HCT116 (cell line): ENCODE measurements around the gene SLC10A7. TPM values are rescaled to one million over a fixed set of nuclear protein-coding genes. Genes with fewer than 3 reads are reported as not detected.
A peak's percentile ranks its signal among the peaks of the same experiment; 100 is the strongest.

Experiments used
- ATAC-seq: fragments of 200-7000 bp; cut with Tn5 transposase; 2 replicates; pipeline ENCODE4 v1.9.1; 2020; ENCODE audit warnings: mild to moderate bottlenecking, moderate library complexity
- BruUV-seq: library from RNA; stranded (reverse); fragments of 400-500 nt; replicated peaks from 2 replicates; lab custom pipeline; 2021; lab: Mats Ljungman, UMichigan
- CTCF ChIA-PET: fragments of 300-600 bp; sonication (Branson Sonifier 250); formaldehyde crosslinking; loops from one replicate; lab custom pipeline; 2021; ENCODE audit warnings: antibody characterized with exemption; lab: Charles Lee
- POLR2A ChIA-PET: fragments of 300-600, 350-600 bp; sonication (Branson Sonifier 250); formaldehyde crosslinking; loops from one replicate; lab custom pipeline; 2021; ENCODE audit warnings: antibody characterized with exemption; lab: Charles Lee
- RAD21 ChIA-PET, 2 experiments: fragments of 300-600 bp; sonication (Branson Sonifier 250); formaldehyde crosslinking; loops; one replicate each; lab custom pipeline; 2023; ENCODE audit warnings: low total read pairs in 2 of 2; ENCODE audit not compliant: uncharacterized antibody in 2 of 2, unreplicated experiment in 2 of 2, low non-redundant PET in 1 of 2; lab: Charles Lee
- DNase-seq: peaks from one replicate; pipeline ENCODE4 v3.0.0-alpha.2; 2010; ENCODE audit warnings: low read depth, low spot score
- H2AFZ ChIP-seq: fragments of 200-600 bp; shearing (Covaris generic), sonication (generic); 2 replicates; pipeline ENCODE4 v1.6.1; 2017; ENCODE audit warnings: low read depth, mixed run types, mixed read lengths, antibody characterized with exemption, low read length; ENCODE audit not compliant: poor library complexity, severe bottlenecking
- H3K27ac ChIP-seq: 2 replicates; pipeline ENCODE4 v1.5.1; 2012; ENCODE audit warnings: low read depth, low read length
- H3K27me3 ChIP-seq: fragments of 200-600 bp; sonication (generic); 2 replicates; pipeline ENCODE4 v1.6.1; 2016; ENCODE audit warnings: mixed run types, low read length, mixed read lengths; ENCODE audit not compliant: insufficient read depth
- H3K36me3 ChIP-seq, 2 experiments: fragments of 200-500 bp in 1 of 2; fragments of 200-600 bp in 1 of 2; sonication (Bioruptor generic) in 1 of 2; sonication (generic) in 1 of 2; 2 replicates each; pipeline versions ENCODE4 v1.5.1 to v1.6.1; 2014 to 2016; ENCODE audit warnings: low read length in 2 of 2, inconsistent platforms in 1 of 2, mixed read lengths in 1 of 2, mixed run types in 1 of 2; ENCODE audit not compliant: insufficient read depth in 2 of 2, control insufficient read depth in 1 of 2
- H3K4me1 ChIP-seq, 2 experiments: fragments of 200-600 bp in 1 of 2; sonication (generic) in 1 of 2; 2 replicates each; pipeline versions ENCODE4 v1.5.1 to v1.6.1; 2012 to 2017; ENCODE audit warnings: low read length in 2 of 2, inconsistent platforms in 1 of 2, mild to moderate bottlenecking in 1 of 2, mixed read lengths in 1 of 2, mixed run types in 1 of 2, moderate library complexity in 1 of 2; ENCODE audit not compliant: insufficient read depth in 2 of 2, control insufficient read depth in 1 of 2
- H3K4me2 ChIP-seq: fragments of 200-600 bp; sonication (generic); 2 replicates; pipeline ENCODE4 v1.6.1; 2017; ENCODE audit warnings: mixed run types, low read length, mixed read lengths
- H3K4me3 ChIP-seq, 2 experiments: fragments of 200-600 bp in 1 of 2; sonication (generic) in 1 of 2; replicated peaks in 1 of 2; 2 replicates each; pipeline ENCODE4 v1.5.1; 2011 to 2016; ENCODE audit warnings: low read length in 2 of 2, control low read depth in 1 of 2, low read depth in 1 of 2, mild to moderate bottlenecking in 1 of 2, mixed read lengths in 1 of 2, mixed run types in 1 of 2
- H3K79me2 ChIP-seq: fragments of 200-600 bp; sonication (generic); 2 replicates; pipeline ENCODE4 v1.6.1; 2017; ENCODE audit warnings: mild to moderate bottlenecking, mixed run types, low read length, moderate library complexity, mixed read lengths; ENCODE audit not compliant: insufficient read depth
- H3K9ac ChIP-seq: fragments of 200-600 bp; sonication (generic); 2 replicates; pipeline ENCODE4 v1.6.1; 2016; ENCODE audit warnings: low read length, mixed read lengths
- H3K9me2 ChIP-seq: fragments of 200-600 bp; sonication (generic), shearing (Covaris generic); 2 replicates; pipeline ENCODE4 v1.6.1; 2017; ENCODE audit warnings: mixed run types, mild to moderate bottlenecking, moderate library complexity; ENCODE audit not compliant: insufficient read depth
- H3K9me3 ChIP-seq, 2 experiments: fragments of 200-500 bp in 1 of 2; fragments of 200-600 bp in 1 of 2; sonication (Bioruptor generic) in 1 of 2; sonication (generic) in 1 of 2; 2 replicates each; pipeline ENCODE4 v1.6.1; 2014 to 2017; ENCODE audit warnings: low read length in 2 of 2, mixed read lengths in 2 of 2, inconsistent platforms in 1 of 2, low read depth in 1 of 2, mild to moderate bottlenecking in 1 of 2, mixed run types in 1 of 2, moderate library complexity in 1 of 2; ENCODE audit not compliant: control insufficient read depth in 1 of 2, insufficient read depth in 1 of 2
- H4K20me1 ChIP-seq: fragments of 200-600 bp; sonication (generic), shearing (Covaris generic); 2 replicates; pipeline ENCODE4 v1.6.1; 2017; ENCODE audit warnings: mixed run types, mild to moderate bottlenecking, moderate library complexity; ENCODE audit not compliant: insufficient read depth
- CBX3 ChIP-seq: IDR thresholded peaks from 2 replicates; pipeline ENCODE4 v1.6.1; 2012; ENCODE audit warnings: low read depth
- EGR1 ChIP-seq: IDR thresholded peaks from 2 replicates; pipeline ENCODE4 v1.6.1; 2012; ENCODE audit warnings: low read depth
- ELF1 ChIP-seq: IDR thresholded peaks from 2 replicates; pipeline ENCODE4 v1.6.1; 2012; ENCODE audit warnings: low read depth, borderline replicate concordance
- JUND ChIP-seq: IDR thresholded peaks from 2 replicates; pipeline ENCODE4 v1.6.1; 2012
- SP1 ChIP-seq: IDR thresholded peaks from 2 replicates; pipeline ENCODE4 v1.6.1; 2012; ENCODE audit warnings: low read depth
- TCF7L2 ChIP-seq: IDR thresholded peaks from 2 replicates; pipeline ENCODE4 v1.7.0; 2011; ENCODE audit warnings: borderline replicate concordance, inconsistent platforms; ENCODE audit not compliant: insufficient read depth, insufficient read length; ENCODE audit errors: extremely low read depth
- YY1 ChIP-seq: IDR thresholded peaks from 2 replicates; pipeline ENCODE4 v1.6.1; 2011; ENCODE audit warnings: low read length, low read depth, moderate library complexity, mild to moderate bottlenecking; ENCODE audit not compliant: insufficient replicate concordance; ENCODE audit errors: extremely low read depth
- intact Hi-C: fragments of 100-400 bp; cut with micrococcal nuclease; formaldehyde crosslinking; loops from 2 replicates; pipeline ENCODE4 v1.10.0; 2022
- total RNA-seq: library from RNA; stranded (reverse); gene quantifications from one replicate; pipeline ENCODE4 v1.2.1, GENCODE V29; 2021; ENCODE audit not compliant: unreplicated experiment
- TF ChIP-seq, protein P1 (sequence below), 3 experiments: fragments of 200-600 bp in 1 of 3; sonication (generic) in 1 of 3; IDR thresholded peaks in 2 of 3; conservative IDR thresholded peaks in 1 of 3; 2 replicates each; pipeline ENCODE4 v1.5.1; 2012 to 2017; ENCODE audit warnings: low read depth in 2 of 3, low read length in 2 of 3, antibody characterized with exemption in 1 of 3, borderline replicate concordance in 1 of 3, control low read depth in 1 of 3, mild to moderate bottlenecking in 1 of 3, mixed read lengths in 1 of 3, mixed run types in 1 of 3, moderate library complexity in 1 of 3; ENCODE audit not compliant: insufficient read depth in 1 of 3

Gene SLC10A7
- total RNA-seq, 1 experiment from 2014 or later = 5.5 TPM

DNA sequence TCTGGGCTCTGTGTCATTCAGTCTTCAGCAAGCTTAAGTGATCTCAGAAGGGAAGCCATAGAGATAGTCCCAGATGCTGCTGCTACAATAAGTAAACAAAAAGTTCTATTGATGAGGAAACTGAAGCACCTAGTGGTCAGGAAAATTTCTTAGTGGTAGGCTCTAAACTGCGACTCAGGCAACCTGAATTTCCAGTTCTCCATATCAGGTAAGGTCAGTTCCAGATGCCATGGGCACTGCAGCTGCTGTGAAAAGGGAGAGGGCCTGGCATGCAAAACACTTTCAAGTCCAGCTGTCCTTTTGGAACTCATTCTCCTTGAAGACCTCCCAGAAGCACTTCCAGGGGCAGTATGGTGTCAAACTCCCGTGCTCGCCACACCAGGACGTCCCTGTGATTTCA is 261.2 kb downstream of the SLC10A7 start:
- H3K27ac ChIP-seq = no peak overlapping the region
- H3K9me3 ChIP-seq = no peaks in the 10 kb centered on the region
- peak overlapping the region; percentile 24; the same call in 1 of the 2 replicates for H3K4me2 ChIP-seq
- RAD21 ChIA-PET = no interaction called here
- TF ChIP-seq EGR1 = no peak
- TF ChIP-seq ELF1 = no peak
- 0 out of 2 replicates have a peak, but pooled peaks have one; percentile 19 for TF ChIP-seq SP1
- TF ChIP-seq, protein P1, sequence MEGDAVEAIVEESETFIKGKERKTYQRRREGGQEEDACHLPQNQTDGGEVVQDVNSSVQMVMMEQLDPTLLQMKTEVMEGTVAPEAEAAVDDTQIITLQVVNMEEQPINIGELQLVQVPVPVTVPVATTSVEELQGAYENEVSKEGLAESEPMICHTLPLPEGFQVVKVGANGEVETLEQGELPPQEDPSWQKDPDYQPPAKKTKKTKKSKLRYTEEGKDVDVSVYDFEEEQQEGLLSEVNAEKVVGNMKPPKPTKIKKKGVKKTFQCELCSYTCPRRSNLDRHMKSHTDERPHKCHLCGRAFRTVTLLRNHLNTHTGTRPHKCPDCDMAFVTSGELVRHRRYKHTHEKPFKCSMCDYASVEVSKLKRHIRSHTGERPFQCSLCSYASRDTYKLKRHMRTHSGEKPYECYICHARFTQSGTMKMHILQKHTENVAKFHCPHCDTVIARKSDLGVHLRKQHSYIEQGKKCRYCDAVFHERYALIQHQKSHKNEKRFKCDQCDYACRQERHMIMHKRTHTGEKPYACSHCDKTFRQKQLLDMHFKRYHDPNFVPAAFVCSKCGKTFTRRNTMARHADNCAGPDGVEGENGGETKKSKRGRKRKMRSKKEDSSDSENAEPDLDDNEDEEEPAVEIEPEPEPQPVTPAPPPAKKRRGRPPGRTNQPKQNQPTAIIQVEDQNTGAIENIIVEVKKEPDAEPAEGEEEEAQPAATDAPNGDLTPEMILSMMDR (IDR thresholded peaks at IDR 0.05 in 2 of 3, conservative IDR thresholded peaks at IDR 0.05 in 1 of 3; ENCODE audit: borderline replicate concordance in 1 of 3, insufficient read depth in 1 of 3, low read depth in 2 of 3, low read length in 2 of 3) = no peak
- no peak for TF ChIP-seq JUND
- TF ChIP-seq, all 23 proteins: peak for 1
- ChIA-PET CTCF (no interaction called here), POLR2A (no interaction called here)
- DNase-seq = no peak
- Histone ChIP-seq H3K36me3 (no peaks in the 10 kb centered on the region), H3K9ac (no peak overlapping the region), H4K20me1 (no peaks in the 10 kb centered on the region), H3K79me2 (no peaks in the 10 kb centered on the region), H3K4me1 (peaks cover 13 to 14% of the 10 kb centered on the region in 2 experiments; a peak in 3 of 4 replicates), H3K4me3 (no peak overlapping the region), H2AFZ (no peak overlapping the region), H3K27me3 (no peaks in the 10 kb centered on the region), H3K9me2 (no peaks in the 10 kb centered on the region)
- peak; percentile 63 for ATAC-seq
- intact Hi-C loops = no loop called here
- BruUV-seq = no TSS peak

- no TSS peak for BruUV-seq
- H3K27me3 ChIP-seq = no peaks in the 10 kb centered on the region
- H3K4me2 ChIP-seq = no peak overlapping the region
- no peaks in the 10 kb centered on the region for H3K36me3 ChIP-seq
- H3K4me3 ChIP-seq = no peak overlapping the region
- no peak overlapping the region for H3K9ac ChIP-seq
- no peaks in the 10 kb centered on the region for H4K20me1 ChIP-seq
- no peak for TF ChIP-seq ELF1
- no peak for TF ChIP-seq JUND
- TF ChIP-seq TCF7L2 = no peak
- no peak for TF ChIP-seq CBX3
- no peak for TF ChIP-seq YY1
- no peak for TF ChIP-seq EGR1
- no peak overlapping the region for H2AFZ ChIP-seq
- DNase-seq (no peak), ATAC-seq (no peak)
- peaks cover 13 to 14% of the 10 kb centered on the region in 2 experiments; a peak in 3 of 4 replicates for H3K4me1 ChIP-seq
- no peak overlapping the region for H3K27ac ChIP-seq
- no peaks in the 10 kb centered on the region for H3K9me2 ChIP-seq
- CTCF ChIA-PET = no interaction called here
- H3K9me3 ChIP-seq = no peaks in the 10 kb centered on the region
- intact Hi-C loops = no loop called here
- RAD21 ChIA-PET = no interaction called here
- POLR2A ChIA-PET = no interaction called here
- no peaks in the 10 kb centered on the region for H3K79me2 ChIP-seq
Measured at GRCh38 chr4:146257511-146257910, 264.2 kb downstream of the SLC10A7 start.
